ENCODE results near the gene CABLES1.

The CABLES1 gene

DNA sequence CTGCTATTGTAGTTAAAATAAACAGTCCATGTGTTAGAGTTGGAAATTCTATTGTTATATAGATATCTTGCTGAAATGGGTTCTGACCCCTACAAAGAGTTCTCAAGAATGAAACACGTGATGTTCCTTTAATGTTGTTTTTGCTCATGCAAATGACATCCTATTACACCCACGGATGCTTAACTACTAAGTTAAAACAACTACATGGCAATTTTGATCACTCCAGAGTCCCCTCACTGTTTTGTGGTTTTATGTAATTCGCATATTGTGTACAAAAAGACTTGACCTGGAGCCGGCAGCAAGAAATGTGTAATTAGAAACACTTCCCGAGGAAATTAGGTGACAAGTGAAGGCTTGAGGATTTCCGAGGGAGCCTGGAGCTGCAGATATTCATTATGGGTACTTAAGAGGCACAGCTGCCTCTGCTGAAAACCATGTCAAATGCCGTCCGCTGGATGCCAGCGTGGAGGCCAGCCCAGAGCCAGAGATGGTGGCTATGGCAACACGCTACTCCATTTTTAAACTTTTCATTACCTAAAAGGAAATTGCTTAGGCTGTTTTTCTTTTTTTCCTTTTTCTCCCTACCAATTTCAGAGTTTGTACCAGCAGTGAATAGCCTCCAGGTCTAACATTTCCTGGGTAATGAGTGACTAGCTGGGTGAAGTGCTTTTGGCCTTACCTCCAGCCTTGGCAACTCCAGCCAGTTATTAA, 21.0 kb upstream of the CABLES1 start:
- peak; percentile 50 for DNase-seq

DNA sequence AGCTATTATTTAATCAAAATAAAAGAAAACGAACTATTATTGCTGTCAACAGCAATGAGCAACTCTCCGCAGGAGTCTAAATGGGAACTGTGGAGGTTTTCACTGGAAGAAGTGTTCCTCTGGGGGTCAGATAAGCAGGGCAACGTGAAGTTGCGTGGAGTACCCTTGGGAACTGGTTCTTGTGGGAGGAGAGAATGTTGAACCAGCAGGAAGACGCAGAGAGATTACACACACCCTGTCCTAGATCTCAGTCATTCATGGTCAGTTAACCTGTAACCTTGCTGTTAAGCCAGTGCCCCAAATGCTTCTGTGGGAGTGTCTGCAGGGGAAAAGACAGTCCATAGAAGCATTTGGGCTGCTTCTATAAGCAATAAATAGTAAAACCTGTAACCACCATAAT, 20.4 kb upstream of the CABLES1 start:
- no peak for DNase-seq

DNA sequence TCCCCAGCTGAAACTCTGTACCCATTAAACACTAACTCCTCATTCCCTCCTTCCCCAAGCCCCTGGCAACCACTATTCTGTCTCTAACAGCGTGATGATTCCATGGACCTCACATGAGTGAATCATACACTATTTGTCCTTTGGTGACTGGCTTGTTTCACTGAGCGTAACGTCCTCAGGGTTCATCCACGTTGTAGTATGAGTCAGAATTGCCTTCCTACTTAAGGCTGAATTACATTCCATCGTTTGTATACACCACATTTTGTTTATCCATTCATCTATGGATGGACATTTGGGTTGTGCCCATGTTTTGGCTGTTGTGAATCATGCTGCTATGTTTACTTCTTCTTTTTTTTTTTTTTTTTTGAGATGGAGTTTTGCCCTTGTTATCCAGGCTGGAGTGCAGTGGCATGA, 19.6 kb upstream of the CABLES1 start:
- DNase-seq: no peak

DNA sequence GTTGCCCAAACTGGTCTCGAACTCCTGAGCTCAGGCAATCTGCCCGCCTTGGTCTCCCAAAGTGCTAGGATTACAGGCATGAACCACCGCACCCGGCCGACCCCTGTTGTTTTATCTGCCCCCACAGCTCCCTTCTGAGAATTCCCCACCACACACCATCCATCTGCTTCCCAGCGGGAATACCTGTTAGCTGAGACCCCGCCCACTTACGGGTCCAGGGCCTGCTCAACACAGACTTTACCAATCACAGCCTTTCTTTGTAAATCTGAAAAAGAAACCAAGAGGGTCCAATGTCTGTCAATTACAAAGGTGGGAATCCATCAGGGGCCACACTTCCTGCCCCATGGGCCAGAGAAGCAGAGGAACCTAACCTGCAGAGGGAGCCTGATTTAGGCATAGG, 14.2 kb upstream of the CABLES1 start:
- DNase-seq: no peak

DNA sequence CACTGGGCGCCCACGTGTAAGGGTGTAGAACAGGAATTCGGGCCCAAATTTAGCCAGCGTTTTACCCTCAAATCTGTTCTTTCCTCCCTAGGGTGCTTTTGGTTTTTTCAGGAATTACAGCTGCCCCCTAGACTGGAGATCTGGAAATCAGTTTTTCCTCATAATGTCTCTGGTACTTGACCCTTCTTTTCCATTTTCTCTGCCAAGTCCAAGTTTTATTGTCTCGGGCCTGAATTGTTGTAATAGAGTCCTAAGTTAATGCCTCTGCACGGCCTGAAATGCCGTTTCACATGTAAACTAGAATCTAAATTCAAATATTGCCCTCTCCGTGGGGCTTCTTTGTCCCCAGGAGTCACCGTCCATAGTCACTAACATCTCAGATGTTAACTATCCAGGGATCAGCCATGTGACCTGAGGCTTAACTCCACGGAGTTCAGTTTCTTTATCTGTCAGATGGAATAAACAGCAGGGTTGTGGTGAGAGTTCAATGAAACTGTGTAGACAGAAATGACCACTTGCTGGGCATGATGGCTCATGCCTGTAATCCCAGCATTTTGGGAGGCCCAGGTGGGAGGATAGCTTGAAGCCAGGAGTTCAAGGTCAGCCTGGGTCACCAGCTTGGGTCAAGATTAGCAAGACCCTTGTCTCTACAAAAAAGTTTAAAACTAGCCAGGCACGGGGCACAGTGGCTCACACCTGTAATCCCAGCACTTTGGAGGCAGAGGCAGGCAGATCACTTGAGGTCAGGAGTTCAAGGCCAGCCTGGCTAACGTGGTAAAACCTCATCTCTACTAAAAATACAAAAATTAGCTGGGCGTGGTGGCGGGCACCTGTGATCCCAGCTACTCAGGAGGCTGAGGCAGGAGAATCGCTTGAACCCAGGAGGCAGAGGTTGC, 12.7 kb upstream of the CABLES1 start:
- DNase-seq: no peak

DNA sequence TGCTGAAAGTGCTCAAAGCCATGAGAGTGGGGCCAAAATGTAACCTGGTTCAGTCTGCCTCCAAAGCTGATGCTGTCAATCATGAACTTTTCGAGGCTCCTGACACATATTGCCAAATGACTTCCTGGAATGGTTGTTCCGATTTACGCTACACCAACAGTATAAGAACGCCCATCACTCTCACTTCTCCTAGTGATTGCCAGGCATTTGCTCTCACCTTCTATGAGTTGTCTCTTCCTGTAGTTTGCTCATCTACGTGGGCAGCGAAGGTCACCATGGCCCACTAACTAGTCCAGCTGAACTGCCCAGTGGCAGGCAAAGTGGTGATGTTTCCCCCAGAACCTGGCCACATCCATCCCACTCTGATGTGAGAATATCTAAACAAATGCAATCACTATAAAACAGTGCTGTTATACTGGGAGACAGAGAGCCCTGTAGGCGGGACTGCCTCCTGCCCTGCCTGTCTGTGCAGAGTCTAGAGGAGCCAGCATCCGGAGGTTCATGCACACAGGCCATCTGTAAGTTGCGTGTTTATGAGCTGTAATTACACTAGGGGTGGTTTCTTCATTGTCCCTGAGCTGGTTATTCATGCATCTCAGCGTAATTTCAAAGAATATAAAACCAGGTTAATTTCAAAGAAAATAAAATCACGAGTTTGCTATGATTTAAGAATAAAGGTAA, 8.8 kb upstream of the CABLES1 start:
- DNase-seq: no peak

DNA sequence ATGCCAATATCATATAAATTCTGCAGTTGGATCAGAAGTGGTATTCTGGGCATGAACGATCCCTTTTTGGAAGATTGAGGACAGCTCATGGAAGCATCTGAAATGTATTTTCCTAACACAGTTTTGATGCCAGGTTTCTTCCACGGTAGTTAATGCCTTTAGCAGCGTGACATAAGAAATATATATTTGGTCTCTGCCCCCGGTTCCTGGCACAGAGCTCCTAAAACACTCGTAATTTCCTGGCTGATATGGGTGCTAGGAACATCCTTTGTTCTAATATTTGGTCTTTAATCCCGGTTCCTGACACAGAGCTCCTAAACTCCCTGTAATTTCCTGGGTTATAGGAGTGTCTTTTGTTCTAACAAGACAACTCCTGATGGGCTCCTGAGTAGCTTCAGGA, 8.2 kb upstream of the CABLES1 start:
- no peak for DNase-seq

DNA sequence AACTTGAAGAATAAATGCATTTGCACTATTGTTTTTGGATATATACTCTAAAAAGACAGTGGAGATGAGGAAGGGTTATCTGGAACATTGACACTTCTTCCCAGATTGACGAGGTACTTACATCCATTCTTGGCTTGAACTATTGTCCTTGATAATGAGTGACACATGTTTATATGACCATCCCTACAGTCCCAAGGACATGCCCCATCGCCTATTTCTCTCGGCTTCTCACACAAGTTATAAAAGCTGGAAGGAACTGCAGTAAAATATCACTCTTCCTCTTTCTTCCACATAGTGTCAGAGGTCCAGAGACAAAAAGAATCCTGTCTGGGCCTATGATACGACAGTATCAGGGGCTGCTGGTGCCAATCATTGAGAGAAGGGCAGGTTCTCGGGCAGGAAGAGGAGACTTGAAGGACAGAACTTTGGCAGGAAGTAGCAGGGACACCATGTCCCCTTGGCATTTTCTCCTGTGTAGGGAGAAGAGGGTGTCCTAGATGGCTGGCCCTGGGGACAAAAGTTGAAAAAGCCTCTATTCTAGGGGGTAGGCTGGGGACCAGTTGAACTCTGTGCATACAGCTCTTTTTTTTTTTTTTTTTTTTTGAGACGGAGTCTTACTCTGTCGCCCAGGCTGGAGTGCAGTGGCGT, 5.8 kb upstream of the CABLES1 start:
- no peak for DNase-seq

DNA sequence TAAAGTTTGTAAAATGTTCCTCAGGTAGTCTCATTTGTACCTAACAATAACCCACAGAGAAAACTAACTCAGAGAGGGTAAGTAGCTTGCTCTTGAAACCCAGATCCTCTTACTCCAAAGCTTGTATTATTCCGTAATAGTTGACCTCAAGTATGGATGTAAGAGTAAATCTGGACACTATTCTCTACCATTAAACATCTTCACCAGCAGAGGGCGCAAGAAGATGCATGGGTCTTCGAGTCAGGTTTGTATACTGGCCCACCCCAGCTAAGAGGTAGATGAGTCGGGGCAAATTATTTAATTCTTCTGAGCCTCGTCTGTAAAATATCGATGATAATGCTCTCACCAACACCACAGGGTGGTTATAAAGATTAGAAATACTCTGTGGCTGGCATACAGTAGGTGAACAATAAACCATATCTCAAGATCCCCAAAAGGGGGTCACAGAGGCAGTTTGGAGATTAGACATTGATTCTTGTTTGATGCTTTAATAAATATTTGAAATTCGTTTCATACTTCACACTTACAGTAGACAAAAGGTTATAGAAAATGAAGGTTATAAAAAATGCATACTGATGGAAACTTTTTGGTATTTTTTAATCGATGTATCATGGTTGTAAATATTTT, 3.5 kb upstream of the CABLES1 start:
- DNase-seq: peak; percentile 19

DNA sequence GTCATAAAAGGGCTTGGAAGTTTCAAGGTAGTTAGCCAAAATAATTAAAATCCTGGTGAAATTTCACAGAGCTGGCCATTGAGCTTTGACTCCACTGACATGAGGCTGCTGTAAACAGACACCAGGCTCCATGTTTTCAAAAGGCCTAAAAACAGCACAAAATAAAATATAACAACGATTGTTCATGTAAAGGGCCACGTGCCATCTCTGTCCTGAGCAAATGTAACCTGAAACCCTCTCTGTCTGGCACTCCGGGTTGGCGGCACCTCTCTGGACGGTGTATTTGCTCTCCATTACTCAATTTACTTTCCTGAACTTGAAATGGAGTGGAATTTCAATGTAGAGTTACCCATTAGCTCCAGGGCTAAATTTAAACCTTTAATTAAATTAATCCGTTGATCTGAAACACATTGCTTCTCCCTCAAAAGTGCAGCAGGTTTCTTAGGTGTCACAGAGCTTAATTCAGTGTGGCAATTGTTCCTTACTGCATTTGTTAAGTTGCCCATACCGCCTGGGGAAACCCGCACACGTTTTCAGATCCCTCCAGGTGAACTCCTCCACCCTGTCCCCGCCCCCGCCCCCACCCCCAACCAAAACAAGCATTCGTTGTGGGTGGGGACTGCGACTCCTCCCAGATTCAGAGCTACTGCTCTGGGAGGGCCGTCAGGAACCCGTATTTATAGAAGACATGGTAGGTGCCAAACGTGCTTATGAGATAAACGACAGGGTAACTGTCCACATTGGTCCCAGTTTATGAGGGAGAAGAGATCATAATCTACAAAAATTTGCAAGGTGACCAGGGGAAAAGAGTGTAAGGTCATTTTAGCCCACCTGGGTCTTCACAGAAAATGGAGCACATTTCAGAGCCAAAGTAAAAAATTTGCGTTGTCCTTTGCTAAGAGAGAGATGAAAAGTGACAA, 1.2 kb upstream of the CABLES1 start:
- peak; percentile 82 for DNase-seq

DNA sequence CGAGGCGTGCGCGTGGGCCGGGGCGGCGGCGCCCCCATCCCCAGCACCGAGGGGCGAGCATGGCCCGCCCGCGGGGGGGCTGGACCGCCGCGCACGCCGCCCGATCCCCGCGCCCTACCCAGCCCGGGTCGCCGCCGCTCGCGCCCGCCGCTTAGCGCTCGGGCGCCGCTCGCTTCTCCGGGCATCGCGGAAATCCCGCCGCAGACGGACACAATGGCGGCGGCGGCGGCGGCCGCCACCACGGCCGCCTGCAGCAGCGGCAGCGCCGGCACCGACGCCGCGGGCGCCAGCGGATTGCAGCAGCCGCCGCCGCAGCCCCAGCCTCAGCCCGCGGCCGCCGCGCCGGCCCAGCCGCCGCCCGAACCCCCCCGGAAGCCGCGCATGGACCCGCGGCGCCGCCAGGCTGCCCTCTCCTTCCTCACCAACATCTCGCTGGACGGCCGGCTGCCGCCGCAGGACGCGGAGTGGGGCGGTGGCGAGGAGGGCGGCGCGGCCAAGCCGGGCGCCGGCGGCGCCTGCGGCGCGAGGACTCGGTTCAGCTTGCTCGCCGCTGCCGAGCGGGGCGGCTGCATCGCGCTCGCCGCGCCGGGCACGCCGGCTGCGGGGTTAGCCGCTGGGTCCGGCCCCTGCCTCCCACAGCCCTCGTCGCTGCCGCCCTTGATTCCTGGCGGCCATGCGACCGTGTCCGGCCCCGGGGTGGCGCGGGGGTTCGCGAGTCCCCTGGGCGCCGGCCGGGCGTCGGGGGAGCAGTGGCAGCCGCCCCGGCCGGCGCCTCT, 453 bp downstream of the CABLES1 start:
- no peak for DNase-seq

DNA sequence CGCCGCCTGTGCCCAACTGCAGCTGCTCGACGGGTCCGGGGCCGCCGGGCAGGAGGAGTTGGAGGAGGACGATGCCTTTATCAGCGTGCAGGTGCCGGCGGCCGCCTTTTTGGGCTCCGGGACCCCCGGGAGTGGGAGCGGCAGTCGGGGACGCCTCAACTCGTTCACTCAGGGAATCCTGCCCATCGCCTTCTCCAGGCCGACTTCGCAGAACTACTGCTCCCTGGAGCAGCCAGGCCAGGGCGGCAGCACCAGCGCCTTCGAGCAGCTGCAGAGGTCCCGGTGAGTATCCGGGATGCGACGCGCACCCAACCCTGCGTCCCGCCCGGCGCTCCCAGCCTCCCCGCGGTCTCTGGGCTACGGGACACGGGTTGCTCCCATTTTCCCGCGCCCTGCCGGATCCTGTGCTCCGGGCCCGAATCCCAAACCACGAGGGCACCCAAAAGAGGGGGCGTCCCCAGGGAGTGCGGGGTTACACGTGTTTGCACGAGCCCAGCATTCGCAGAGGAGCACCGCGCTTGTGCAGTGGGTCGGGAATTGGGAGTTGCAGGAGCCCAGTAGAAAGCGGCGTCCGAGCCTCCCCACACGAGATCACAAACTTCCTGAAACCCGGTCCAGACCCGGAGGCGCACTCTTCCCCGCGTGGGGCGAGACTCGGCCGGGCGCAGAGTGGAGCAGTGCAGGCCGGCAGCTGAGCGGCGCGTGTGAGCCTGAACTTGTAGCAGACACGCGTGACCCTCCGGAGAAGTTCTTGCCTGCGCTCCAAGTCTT, 1.2 kb downstream of the CABLES1 start:
- DNase-seq: no peak

DNA sequence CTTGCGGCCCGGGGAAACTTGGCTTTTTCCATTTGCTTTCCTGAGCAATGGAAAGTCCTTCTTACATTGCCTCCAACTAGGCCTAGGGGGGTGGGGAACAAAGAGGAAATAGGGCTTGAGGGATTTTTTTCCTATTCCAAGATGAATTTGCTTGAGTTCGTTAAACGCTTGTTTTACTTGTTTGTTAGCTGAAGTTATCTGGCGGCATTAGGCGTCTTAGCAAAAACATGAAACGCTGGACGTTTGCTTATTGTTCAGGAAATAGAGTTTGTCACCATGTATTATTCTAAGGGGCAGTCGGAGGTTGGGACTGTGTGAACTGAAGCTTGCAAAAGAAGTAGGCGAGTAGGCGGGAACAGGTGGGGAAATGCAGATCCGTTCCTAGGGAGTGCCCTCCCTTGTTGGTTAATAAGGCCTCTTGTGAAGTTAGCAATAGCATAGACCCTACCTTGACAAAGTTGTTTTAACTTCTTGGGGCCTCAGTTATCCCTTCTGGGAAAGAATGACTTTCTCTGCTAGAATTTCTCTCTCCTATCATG, 1.9 kb downstream of the CABLES1 start:
- DNase-seq: no peak

DNA sequence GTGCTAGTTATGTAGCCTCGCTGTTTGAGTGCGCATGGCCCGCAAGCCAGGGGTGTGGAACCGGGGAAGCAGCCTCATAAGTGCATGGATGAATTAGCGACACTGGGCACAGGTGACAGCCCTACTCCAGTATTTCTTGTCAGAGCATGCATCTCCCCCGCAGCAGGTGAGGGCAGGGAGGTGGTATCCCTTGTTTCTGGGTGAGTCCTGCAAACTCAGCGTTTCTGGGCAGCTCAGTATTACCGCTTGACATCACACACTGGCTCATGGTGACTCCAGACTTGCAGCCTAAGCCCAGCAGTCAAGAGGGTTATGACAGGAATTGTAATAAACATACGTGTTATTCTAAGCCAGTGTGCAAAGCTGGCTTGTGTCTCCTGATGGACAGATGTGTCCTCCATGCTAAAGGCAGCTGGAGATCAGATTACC, 2.5 kb downstream of the CABLES1 start:
- no peak for DNase-seq

DNA sequence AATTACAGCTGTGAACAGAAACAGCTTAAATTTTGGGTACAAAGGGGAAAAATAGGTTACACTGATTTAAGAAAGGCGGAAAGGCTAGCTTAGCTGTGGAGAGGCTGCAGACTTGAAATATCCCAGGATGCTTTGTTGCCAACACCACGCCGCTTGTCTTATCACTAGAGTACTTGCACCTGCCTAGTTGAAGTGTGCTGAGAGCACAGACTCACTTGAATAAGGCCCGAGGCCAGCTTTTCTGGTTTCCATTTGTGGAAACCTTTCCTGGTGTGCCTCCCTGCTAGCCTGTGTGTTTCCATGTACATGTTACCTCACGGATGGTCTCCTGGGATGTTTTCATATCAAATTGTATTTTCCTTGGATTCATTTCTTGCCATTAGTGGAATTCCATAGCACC, 3.2 kb downstream of the CABLES1 start:
- peak; percentile 18 for DNase-seq

DNA sequence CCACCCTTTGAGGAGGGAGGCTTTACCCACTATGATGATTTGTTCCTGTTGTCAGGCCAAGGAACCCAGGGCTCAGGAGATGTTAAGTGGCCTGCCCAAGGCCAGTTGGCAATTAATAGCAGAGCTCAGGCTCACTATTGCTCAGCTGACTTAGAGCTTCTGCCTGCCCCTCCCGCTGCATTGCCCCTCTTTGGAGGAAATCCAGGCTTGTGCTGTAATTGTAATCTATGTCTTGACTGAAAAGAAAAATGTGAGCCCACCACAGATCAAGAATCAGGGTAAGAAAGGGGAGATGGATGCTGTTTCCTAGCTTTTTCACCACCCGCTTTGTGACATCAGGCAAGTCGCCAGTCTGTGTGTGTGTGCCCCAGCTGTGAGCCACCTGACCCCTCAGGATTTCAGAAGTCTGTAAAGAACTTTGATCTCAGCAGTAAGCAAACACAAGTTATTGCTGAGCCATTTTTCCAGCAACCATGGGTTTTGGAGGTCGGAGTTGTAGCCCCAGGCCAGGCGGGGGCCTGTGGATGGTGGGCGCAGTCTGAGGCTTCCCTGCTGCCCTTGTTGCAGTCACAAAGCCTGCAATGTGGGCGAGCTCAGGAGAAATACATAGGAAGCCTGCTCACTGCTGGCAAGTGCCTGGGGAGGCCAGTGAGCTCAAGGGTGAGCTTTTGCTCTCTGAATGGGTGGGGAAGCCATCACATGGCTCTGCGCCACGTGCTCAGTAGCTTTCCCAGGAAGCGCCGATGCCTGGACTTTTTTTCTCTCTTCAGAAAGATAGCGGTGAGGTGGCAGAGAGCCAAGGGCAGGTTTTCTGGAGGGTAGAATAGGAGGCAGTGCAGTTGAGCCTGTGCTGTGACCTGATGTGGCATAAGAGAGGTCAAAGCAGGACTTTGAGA, 6.1 kb downstream of the CABLES1 start:
- no peak for DNase-seq

DNA sequence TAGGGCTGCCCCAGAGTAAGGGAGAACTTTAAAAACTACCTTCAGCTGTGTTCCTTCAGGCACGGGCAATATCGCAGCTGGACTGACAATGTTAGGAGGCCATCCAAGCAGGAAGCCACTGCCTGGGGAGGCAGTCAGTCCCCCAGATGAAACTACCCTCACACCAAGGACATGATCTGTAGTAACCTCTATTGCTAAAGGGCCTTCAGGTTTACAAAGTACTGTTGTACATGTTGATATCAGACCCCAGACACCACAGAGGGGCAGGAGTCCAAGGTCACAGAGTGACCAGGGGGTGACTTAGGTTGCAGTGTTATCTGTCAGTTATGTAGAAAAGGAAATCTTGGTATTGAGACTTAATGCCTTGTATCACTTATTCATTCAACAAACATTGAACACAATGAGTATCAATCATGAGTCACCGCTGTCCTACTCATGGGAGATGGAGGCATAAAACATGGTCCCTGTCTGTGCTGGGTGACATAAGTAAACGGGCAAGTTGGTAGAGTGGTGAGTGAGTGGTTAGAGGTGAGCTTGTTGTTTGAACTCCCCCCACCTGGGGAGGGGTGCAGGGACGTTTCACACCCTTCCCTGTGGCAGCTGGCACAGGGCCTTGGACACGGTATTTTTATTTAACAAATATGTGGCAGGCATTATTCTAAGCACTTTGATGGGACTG, 7.1 kb downstream of the CABLES1 start:
- DNase-seq: no peak

Measured in NCI-H1417 treated with DMSO at 0.1 percent for 48 hours (cell line).